Measurements from ENCODE around the gene TMC7.
"Not testable (repeated sequence)": the region's sequence is repeated elsewhere in the genome, so short reads cannot be mapped to it uniquely, and the experiment has no call there.

Gene TMC7

DNA sequence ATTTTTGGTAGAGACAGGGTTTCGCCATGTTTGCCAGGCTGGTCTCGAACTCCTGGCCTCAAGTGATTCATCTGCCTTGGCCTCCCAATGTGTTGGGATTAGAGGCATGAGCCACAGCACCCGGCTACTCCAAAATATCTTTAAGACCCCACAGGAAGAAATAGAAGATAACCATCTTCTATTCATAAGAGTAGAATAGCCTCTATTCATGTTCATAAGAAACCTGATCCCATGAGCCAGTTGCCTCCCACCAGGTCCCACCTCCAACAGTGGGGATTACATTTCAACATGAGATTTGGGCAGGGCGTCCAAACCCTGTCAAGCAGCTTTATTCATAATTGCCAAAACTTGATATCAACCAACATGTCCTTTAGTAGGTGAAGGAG is 13.9 kb upstream of the TMC7 start:
- in situ Hi-C loops (cut with HindIII; ENCODE audit: low sequenced_read_pairs): loop anchor here (25.0 kb wide), 1 partner anchor 567 kb away; no protein-coding TSS in a partner anchor

DNA sequence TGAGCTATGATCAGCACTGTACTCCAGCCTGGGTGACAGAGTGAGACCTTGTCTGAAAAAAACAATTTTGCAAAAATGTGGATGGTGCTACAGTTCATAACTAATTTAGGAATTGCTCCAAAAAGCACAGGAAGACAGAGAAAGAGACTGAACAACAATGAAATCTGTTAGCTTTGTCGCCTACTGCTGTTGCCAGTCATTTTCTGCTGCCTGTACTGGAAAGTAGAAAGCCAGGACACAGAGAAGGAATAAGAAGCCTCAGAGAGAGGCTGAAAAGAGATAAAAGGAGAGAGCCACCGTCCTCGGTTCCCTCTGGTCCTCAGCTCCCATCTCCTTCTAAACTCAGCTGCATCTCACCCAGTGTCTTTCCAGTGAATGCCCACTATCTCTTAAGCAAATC is 8.6 kb upstream of the TMC7 start:
- in situ Hi-C loops (cut with HindIII; ENCODE audit: low sequenced_read_pairs): no loop called here

DNA sequence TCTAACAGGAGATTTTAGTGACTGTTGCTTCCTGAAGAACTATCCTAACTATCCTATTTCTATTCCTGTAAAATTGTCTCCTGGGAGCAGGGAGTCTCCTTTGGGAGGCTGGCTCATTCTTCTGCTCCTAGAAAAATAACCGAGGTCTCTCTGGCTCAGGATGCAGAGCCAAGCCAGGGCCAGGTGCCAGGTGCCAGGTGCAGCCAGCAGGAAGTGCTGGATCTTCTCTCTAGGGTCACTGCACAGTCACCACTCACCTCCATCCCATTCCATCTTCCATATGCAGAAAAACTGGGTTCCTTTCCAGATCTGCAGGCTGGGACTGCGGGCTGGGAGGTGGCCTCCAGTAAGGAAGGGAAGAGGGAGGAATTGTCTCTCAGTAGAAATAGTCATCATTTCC is 3.8 kb upstream of the TMC7 start:
- in situ Hi-C loops (cut with HindIII; ENCODE audit: low sequenced_read_pairs): no loop called here

DNA sequence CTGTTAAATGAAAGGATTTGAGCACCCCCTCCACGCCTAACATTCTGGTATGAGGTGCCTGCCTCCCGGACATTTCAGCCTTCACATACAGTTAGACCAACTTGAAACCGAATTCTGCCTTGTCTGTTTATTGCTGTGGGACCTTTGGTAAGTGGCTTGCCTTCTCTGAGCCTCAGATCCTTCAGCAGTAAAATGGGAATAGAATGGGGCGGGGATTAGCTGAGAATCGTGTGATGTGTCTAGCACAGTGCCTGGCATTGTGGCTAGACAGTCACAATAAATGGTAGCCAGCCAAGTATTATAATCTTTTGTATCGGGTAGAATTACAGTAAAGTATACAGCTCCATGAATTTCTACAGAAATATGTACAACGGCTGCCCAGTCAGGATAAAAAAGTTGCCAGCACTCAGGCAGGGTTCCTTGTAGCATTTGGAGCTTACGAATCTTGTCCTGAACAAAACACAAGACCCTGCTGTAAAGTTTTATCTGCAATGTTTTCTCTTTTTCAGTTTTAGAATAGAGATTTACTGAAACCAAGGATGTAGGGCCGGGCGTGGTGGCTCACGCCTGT is 786 bp downstream of the TMC7 start:
- in situ Hi-C loops (cut with HindIII; ENCODE audit: low sequenced_read_pairs): no loop called here

DNA sequence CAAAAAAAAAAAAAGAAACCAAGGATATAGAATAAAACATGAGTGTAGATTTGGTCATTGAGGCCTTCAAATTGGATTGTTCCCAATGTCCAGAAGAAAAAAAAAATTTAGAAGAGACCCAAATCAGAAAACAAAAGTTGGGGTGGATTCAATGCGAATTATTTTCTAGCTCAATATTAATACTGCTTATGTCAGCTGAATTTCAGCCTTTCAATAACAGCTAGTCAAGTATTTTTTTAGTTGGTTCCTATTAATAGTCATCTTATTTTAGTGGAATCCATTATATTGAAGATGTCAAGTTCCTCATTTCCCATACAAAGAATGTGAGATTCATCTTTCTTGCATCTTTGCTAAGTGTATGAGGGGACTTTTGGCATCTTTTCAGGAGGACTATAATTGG is 1.5 kb downstream of the TMC7 start:
- in situ Hi-C loops (cut with HindIII; ENCODE audit: low sequenced_read_pairs): not testable (repeated sequence)

DNA sequence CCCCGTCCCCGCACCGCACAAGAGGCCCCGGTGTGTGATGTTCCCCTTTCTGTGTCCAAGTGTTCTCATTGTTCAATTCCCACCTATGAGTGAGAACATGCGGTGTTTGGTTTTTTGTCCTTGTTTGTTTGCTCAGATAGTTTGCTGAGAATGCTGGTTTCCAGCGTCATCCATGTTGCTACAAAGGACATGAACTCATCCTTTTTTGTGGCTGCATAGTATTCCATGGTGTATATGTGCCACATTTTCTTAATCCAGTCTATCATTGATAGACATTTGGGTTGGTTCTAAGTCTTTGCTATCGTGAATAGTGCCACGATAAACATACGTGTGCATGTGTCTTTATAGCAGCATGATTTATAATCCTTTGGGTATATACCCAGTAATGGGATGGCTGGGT is 8.0 kb downstream of the TMC7 start:
- in situ Hi-C loops (cut with HindIII; ENCODE audit: low sequenced_read_pairs): not testable (repeated sequence)

DNA sequence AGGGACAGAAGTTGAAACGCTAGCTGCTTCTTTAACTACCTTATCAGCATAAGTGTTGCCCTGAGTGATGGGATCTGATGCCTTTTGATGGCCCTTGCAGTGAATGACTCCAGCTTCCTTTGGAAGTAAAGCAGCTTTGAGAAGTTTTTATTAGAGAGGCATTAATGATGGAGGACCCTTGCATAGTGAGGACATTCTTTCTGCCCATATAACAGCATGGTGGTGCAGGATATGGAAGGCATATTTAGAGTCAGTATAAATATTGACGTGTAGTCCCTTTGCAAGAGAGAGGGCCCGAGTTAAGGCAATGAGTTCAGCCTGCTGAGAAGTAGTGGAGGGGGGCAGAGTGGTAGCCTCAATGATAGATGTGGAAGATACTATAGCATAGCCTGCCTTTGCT is 9.8 kb downstream of the TMC7 start:
- in situ Hi-C loops (cut with HindIII; ENCODE audit: low sequenced_read_pairs): not testable (repeated sequence)

DNA sequence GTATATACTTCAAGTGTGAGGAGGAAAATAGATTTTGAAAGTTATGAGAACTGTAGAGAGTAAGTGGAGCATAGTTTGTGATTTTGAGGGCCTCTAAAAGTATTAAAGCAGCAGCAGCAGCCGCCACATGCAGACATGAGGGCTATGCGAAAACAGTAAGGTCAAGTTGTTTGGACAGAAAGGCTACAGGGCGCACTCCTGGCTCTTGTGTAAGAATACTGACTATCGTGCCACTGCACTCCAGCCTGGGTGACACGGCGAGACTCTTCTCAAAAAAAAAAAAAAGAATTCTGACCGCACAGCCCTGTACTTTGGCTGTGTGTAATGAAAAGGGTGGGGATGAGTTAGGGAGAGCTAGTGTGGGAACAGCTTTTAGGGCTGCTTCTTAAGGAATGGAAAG is 10.4 kb downstream of the TMC7 start:
- in situ Hi-C loops (cut with HindIII; ENCODE audit: low sequenced_read_pairs): not testable (repeated sequence)

DNA sequence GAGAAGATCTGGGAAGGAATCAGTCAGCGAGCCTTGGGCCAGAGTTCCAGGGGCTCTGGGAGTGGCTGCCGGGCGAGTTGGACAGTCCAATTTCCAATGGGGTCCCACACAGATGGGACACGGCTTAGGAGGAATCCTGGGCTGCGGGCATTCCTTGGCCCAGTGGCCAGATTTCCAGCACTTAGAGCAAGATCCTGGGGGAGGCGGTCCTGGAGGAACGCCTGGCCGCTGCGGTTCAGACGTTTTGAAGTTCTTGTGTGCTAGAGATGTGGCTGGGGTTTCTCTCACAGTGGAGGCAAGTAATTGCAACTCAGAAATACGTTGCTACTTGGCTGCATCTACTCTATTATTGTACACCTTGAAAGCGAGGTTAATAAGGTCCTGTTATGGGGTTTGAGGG is 11.7 kb downstream of the TMC7 start:
- in situ Hi-C loops (cut with HindIII; ENCODE audit: low sequenced_read_pairs): not testable (repeated sequence)

DNA sequence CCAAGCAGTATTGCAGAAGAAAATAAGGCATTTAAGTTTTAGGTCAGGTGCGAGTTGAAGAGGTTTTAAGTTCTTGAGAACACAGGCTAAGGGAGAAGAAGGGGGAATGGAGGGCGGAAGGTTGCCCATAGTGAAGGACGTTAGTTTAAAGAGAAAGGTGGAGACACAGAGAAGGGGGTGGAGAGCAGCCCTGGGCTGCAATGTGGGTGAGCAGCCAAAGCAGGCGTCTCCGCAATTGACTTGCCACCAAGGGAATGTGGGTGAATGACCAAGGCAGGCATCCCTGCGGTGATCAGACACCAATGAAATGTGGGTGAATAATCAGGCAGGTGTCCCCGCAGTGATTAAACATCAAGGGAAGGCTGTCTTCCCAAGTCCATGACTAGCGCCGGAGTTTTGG is 12.8 kb downstream of the TMC7 start:
- in situ Hi-C loops (cut with HindIII; ENCODE audit: low sequenced_read_pairs): not testable (repeated sequence)

DNA sequence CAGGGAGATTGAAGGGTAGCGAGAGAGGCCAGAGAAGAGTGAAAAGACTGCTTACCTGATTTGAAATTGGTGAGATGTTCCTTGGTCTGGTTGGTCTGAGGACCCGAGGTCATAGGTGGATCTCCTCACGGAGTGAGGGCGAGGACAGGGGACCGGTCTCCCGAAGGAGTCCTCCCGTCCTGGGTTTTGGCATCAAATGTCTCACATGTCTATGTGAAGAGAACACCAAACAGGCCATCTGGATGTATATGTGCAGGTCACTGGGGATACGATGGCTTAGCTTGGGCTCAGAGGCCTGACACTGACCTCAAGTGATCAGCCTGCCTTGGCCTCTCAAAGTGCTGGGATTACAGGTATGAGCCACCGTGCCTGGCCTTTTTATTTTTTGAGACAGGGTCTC is 13.3 kb downstream of the TMC7 start:
- in situ Hi-C loops (cut with HindIII; ENCODE audit: low sequenced_read_pairs): not testable (repeated sequence)

DNA sequence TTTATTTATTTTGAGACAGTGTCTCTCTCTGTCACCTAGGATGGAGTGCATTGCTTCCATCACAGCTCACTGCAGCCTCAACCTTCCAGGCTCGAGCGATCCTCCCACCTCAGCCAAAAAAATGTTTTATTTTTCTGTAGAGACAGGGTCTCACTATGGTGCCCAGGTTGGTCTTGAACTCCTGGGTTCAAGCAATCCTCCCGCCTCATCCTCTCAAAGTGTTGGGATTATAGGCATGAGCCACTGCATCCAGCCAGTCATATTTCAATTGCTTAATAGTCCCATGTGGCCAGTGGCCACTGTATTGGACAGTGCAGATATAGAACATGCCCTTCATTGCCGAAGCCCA is 15.3 kb downstream of the TMC7 start:
- in situ Hi-C loops (cut with HindIII; ENCODE audit: low sequenced_read_pairs): no loop called here

DNA sequence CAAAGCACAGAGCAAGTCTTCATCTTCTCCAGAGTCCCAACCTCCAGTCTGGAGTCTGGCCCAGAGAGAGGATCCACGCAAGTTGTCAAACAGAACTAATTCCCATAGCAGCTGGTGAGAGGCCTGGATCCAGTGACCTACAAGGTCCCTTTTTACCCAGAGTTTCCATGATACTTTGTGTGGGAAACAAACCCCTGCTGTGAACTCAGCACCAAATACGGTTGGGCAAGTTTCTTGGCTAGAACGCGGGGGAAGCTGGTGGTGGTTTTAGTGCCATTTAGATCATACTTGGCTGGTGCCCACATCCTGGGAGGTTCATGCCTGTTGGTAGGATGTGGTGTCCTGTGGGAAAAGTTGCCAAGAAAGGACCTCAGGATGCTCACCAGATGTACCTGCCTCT is 18.1 kb downstream of the TMC7 start:
- in situ Hi-C loops (cut with HindIII; ENCODE audit: low sequenced_read_pairs): no loop called here

DNA sequence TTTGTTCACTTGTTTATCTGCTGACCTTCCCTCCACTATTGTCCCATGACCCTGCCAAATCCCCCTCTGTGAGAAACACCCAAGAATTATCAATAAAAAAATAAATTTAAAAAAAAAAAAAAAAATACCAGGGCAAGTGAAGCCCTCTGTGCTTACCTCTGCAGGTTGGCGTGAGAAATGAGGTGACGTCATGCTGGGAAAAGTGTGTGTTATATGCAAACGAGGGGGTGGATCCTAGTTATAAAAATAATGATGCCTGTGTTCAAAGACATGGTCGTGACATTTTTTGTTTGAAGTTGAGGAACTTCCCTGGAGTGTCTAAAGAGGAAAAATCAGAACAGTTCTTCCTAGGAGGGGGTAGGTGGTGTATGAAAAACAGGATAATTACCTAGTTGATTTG is 20.2 kb downstream of the TMC7 start:
- in situ Hi-C loops (cut with HindIII; ENCODE audit: low sequenced_read_pairs): no loop called here

DNA sequence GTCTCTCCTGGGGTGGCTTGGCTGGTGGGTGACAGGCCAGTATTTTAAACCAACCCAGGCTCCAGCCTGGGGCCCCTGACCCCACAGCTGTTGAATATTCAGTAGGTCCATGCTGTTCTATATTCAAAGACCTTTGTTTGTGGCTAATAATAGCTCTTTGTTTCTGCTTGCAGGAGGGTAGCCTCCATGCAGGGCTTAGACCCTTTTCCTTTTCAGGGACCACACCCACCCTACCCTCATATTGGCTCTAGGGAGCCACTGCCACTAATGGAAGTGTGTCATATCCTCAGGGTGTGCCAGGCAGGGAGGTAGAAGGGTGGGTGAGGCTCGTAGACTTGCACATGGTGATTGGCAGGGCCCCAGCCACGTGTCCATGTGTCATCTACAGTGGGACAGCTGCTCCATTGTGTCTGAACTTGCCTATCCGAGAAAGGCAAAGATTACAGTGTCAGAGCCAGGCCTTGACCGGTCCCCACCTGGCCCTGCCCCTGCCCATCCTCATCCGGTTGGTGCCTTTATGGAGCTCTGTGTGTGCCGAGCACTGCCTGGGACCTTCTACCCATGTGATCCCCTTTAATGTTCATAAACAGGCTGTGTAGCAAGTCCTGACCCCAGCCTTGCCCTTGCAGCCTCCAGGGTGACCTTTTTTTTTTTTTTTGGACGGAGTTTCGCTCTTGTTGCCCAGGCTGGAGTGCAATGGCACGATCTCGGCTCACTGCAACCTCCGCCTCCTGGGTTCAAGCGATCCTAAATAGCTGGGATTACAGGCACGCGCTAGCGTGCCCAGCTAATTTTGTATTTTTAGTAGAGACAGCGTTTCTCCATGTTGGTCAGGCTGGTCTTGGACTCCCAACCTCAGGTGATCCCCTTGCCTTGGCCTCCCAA is 22.1 kb downstream of the TMC7 start:
- in situ Hi-C loops (cut with HindIII; ENCODE audit: low sequenced_read_pairs): no loop called here

DNA sequence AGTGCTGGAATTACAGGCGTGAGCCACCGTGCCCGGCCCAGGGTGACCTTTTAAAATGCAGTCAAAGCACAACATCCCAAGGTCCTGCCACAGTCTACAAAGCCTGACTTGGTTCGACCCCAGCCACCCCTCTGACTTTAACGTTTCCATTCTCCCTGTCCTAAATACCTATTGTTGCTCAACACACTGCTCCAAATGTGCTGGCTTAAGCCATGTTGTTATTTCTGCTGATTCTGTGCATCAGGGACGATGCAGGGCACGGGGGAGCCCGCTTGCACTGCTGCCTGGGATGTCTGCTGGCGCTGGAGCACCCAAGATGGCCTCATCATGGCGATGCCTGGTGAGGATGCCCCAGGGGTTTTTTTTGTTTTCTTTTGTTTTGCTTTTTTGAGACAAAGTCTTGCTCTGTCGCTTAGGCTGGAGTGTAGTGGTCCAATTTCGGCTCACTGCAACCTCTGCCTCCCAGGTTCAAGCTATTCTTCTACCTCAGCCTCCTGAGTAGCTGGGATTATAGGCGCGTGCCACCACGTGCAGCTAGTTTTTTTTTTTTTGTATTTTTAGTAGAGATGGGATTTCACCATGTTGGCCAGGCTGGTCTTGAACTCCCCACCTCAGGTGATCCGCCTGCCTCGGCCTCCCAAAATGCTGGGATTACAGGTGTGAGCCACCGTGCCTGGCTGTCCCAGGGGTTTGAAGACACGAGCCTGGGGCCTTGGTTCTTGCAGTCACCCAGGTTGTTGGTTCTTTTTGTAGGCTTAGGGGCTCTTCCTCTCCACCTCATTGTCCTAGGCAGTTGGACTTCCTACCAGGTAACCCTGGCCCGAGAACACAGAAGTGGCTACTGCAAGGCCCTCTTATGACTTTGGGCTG is 22.9 kb downstream of the TMC7 start:
- in situ Hi-C loops (cut with HindIII; ENCODE audit: low sequenced_read_pairs): no loop called here

DNA sequence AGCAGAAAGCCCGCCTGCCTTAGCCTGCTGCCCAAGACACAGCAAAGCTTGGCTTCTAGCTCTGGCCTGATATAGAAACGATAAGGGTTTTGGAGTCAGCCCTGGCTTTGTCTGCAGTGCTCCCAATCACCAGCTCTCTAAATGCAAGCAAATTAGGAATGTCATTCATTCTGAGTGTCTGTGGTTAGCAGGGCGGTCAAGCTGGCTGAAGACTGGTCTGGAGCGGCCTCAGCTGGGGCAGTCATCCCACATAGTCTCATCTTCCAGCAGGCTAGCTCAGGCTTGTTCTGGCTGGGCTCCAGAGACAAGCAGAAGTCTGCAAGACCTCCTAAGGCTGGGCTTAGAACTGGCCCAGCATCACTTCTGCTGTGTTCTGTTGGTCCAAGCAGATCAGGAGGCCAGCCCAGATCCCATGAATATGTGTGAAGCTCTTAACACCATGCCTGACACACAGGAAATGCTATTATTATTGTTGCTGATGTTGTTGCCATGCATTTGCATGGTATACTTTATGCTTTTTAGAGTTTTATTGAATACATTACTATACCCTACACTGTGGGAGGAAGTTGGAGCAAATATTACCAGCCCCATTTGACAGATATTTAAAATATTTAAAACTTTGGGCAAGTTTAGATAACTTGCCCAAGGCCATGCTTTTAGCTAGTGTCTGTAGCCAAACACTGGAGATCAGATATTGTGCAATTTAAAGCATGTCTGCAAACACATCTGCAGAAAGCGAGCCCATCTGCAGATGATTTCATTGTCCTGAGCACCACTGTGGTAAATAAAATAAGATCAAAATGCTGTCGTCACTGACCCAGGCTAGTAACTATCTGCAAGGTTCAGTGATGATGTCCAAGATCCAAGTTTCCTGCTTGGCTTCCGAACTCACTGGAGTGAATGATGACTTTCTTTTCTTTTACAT is 24.8 kb downstream of the TMC7 start:
- in situ Hi-C loops (cut with HindIII; ENCODE audit: low sequenced_read_pairs): no loop called here

DNA sequence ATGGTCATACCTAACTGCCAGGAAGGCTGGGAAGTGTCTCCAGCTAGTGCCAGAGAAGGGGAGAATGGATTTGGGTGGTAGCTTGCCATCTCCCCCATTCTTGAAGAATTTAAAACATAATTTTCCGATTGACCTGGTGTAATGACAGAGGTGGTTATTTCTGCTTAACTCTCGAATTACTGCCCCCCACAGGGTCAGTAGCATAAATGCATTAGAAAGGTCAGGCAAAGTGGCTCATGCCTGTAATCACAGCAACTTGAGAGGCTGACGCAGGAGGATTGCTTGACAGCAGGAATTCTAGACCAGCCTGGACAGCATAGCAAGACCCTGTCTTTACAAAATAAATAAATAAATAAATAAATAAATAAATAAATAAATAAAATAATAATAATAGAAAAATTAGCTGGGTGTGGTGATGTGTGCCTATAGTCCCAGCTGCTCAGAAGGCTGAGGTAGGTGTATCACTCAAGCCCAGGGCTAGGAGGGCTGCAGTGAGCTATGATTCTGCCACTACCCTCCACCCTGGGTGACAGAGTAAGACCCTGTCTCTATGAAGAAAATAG is 27.5 kb downstream of the TMC7 start:
- in situ Hi-C loops (cut with HindIII; ENCODE audit: low sequenced_read_pairs): no loop called here

DNA sequence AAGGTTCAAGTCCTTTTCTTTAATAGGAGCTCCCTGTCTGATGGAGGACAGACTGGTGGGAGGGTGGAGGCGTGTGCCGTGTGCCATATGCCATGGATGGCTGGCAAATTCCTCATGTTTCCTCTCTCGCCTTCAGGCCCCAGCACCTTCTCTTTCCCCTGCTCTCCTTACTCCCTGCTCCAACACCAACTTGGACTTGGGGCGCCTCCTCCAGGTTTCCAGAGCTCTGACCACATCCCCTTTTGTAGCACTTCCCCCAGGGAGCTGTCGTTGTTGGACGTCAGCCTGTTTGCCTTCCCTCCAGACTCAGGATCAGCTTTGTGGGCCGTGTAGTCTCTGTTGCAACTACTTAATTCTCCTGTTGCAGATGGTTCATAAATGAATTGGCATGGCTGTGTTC is 30.7 kb downstream of the TMC7 start:
- in situ Hi-C loops (cut with HindIII; ENCODE audit: low sequenced_read_pairs): no loop called here

DNA sequence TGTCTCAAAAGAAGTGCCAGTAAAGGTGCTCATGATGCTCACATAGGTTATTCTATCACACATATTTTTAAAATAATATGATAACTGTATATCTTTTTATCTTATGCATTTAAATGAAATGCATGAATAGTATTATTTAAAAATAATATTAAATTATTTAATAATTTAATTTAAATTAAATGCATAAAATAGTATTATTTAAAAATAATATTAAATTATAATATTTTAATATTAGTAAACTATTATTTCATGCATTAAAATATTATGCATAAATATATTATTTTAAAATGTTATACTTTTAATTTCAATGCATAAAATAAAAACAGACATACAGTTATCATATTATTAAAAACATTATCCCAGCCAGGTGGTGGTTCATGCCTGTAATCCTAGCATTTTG is 33.4 kb downstream of the TMC7 start:
- in situ Hi-C loops (cut with HindIII; ENCODE audit: low sequenced_read_pairs): no loop called here
